GM08714 (cell line): ENCODE data around the gene TFCP2.

Experiments used
- H3K4me3 ChIP-seq: fragments of 200-500 bp; sonication (Bioruptor generic); 2 replicates; pipeline ENCODE4 v1.5.1; 2014; ENCODE audit warnings: mild to moderate bottlenecking, low read length, inconsistent platforms
- ZNF274 ChIP-seq: IDR thresholded peaks from 2 replicates; pipeline ENCODE4 v1.6.1; 2012; ENCODE audit warnings: mild to moderate bottlenecking, low read depth, low read length

Gene TFCP2

GRCh38 chr12:51150777-51151176 is 22.2 kb downstream of the TFCP2 start:
- H3K4me3 ChIP-seq, result no peak overlapping the region
- TF ChIP-seq ZNF274, result no peak

GRCh38 chr12:51147309-51147708 is 25.6 kb downstream of the TFCP2 start:
- TF ChIP-seq ZNF274, result no peak

GRCh38 chr12:51139292-51139844 is 33.6 kb downstream of the TFCP2 start:
- TF ChIP-seq ZNF274, result no peak
- no peak overlapping the region for H3K4me3 ChIP-seq

More at GRCh38 chr12:51147309-51147708, 25.6 kb downstream of the TFCP2 start:
- no peak overlapping the region for H3K4me3 ChIP-seq

- TF ChIP-seq ZNF274, result no peak
- no peak overlapping the region for H3K4me3 ChIP-seq
Observed at GRCh38 chr12:51132693-51133092, 40.2 kb downstream of the TFCP2 start.

- TF ChIP-seq ZNF274, result no peak
- H3K4me3 ChIP-seq, result no peak overlapping the region
Observed at GRCh38 chr12:51131745-51132521, 41.0 kb downstream of the TFCP2 start.

- no peak for TF ChIP-seq ZNF274
- no peak overlapping the region for H3K4me3 ChIP-seq
Observed at GRCh38 chr12:51128919-51129318, 44.0 kb downstream of the TFCP2 start.

- H3K4me3 ChIP-seq, result no peak overlapping the region
- TF ChIP-seq ZNF274, result no peak
Observed at GRCh38 chr12:51127050-51127729, 45.7 kb downstream of the TFCP2 start.

- no peak for TF ChIP-seq ZNF274
Observed at GRCh38 chr12:51126297-51126696, 46.6 kb downstream of the TFCP2 start.

GRCh38 chr12:51124504-51124903 is 48.4 kb downstream of the TFCP2 start:
- H3K4me3 ChIP-seq, result no peak overlapping the region

More at GRCh38 chr12:51126297-51126696, 46.6 kb downstream of the TFCP2 start:
- no peak overlapping the region for H3K4me3 ChIP-seq

GRCh38 chr12:51122844-51123243 is 50.1 kb downstream of the TFCP2 start:
- no peak overlapping the region for H3K4me3 ChIP-seq
- no peak for TF ChIP-seq ZNF274

More at GRCh38 chr12:51124504-51124903, 48.4 kb downstream of the TFCP2 start:
- TF ChIP-seq ZNF274, result no peak

- TF ChIP-seq ZNF274, result no peak
- no peak overlapping the region for H3K4me3 ChIP-seq
Observed at GRCh38 chr12:51118706-51119105, 54.2 kb downstream of the TFCP2 start.

- TF ChIP-seq ZNF274, result no peak
Observed at GRCh38 chr12:51115533-51115932, 57.4 kb downstream of the TFCP2 start.

GRCh38 chr12:51108136-51108535 is 64.8 kb downstream of the TFCP2 start:
- no peak for TF ChIP-seq ZNF274
- no peak overlapping the region for H3K4me3 ChIP-seq

More at GRCh38 chr12:51115533-51115932, 57.4 kb downstream of the TFCP2 start:
- no peak overlapping the region for H3K4me3 ChIP-seq

- TF ChIP-seq ZNF274, result no peak
- no peak overlapping the region for H3K4me3 ChIP-seq
Observed at GRCh38 chr12:51103977-51104376, 69.0 kb downstream of the TFCP2 start.

GRCh38 chr12:51098611-51099010 is 74.3 kb downstream of the TFCP2 start:
- TF ChIP-seq ZNF274, result no peak
- H3K4me3 ChIP-seq, result no peak overlapping the region
